Urinary bladder (tissue), 4 donors: ENCODE results near the gene RGS14. TPM values are rescaled to one million over a fixed set of nuclear protein-coding genes. Genes with fewer than 3 reads are reported as not detected.
"Not testable (repeated sequence)": the region's sequence is repeated elsewhere in the genome, so short reads cannot be mapped to it uniquely, and the experiment has no call there.

Experiments used
- DNase-seq: peaks from one replicate; pipeline ENCODE4 v3.0.0-alpha.2; 2015; ENCODE audit errors: extremely low spot score
- H3K27ac ChIP-seq: one replicate; pipeline ENCODE4 v1.5.1; 2013; ENCODE audit warnings: low read depth, mild to moderate bottlenecking, moderate library complexity
- H3K36me3 ChIP-seq: one replicate; pipeline ENCODE4 v1.6.1; 2013; ENCODE audit warnings: mild to moderate bottlenecking, moderate library complexity; ENCODE audit not compliant: insufficient read depth
- H3K4me1 ChIP-seq: one replicate; pipeline ENCODE4 v1.6.1; 2013; ENCODE audit warnings: mild to moderate bottlenecking, moderate library complexity; ENCODE audit not compliant: insufficient read depth
- H3K4me3 ChIP-seq: one replicate; pipeline ENCODE4 v1.5.1; 2013; ENCODE audit warnings: low read depth, low read length
- WGBS: extraction: QIAGEN DNeasy Blood & Tissue Kit; methylation state at CpG from one replicate; pipeline ENCODE4 v1.1.7; 2013; 5-methylcytosine and 5-hydroxymethylcytosine counted together
- polyA plus RNA-seq: library from polyadenylated mRNA; stranded (reverse); fragments of 200-250 nt; gene quantifications from one replicate; pipeline ENCODE4 v1.2.3, GENCODE V29; 2013
- total RNA-seq: library from RNA; depleted of rRNA; stranded (reverse); fragments of >200 nt; gene quantifications from one replicate; pipeline ENCODE4 v1.2.3, GENCODE V29; 2014
- donor health status: healthy with polysubstance abuse.
- donor health status: healthy.

Gene RGS14
- total and polyA plus RNA-seq, 2 donors = 4.7 to 16.4 TPM

GRCh38 chr5:177412603-177413233, 55.0 kb downstream of the RGS14 start:
- WGBS = 83% methylated on average over 8 of the region's 8 CpGs
- no peaks in the 10 kb centered on the region for H3K4me1 ChIP-seq
- no peak for DNase-seq
- no peak overlapping the region for H3K27ac ChIP-seq
- no peaks in the 10 kb centered on the region for H3K36me3 ChIP-seq
- H3K4me3 ChIP-seq = no peak overlapping the region

- H3K36me3 ChIP-seq = no peaks in the 10 kb centered on the region
- H3K4me3 ChIP-seq = no peak overlapping the region
- no peak overlapping the region for H3K27ac ChIP-seq
- no peaks in the 10 kb centered on the region for H3K4me1 ChIP-seq
- no peak for DNase-seq
- WGBS = 75% methylated on average over 3 of the region's 3 CpGs
Observed at GRCh38 chr5:177414481-177414880, 56.8 kb downstream of the RGS14 start.

DNA sequence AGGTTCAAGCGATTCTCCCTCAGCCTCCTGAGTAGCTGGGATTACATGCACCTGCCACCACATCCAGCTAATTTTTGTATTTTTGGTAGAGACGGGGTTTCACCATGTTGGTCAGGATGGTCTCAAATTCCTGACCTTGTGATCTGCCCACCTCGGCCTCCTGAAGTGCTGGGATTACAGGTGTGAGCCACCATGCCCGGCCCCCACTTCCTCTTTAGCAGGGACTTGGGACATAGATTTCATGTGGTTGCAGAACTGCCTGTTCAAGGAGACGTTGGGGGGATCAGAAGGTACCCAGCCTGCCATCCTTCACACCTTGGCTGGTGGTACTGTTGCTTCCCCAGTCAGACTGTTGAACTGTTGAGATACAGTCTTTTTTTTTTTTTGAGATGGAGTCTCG, 59.4 kb downstream of the RGS14 start:
- not testable (repeated sequence) for H3K4me3 ChIP-seq, H3K36me3 ChIP-seq, H3K27ac ChIP-seq, H3K4me1 ChIP-seq, DNase-seq
- WGBS = 87% methylated on average over 6 of the region's 6 CpGs

DNA sequence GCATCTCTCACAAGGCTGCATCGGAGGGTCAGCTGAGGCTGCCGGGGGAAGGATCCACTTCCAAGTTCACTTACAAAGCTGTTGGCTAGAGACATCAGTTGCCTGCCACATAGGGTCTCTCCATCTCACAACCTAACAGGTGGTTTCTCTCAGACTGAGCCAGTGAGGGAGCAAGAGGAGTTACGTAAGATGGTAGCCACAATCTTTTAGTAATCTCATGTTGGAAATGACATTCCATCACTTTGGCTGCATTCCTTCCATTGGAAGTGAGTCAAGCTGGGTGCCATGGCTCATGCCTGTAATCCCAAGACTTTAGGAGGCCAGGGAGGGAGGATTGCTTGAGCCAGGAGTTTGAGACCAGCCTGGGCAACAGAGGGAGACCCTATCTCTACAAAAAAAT, 61.3 kb downstream of the RGS14 start:
- 58% methylated on average over 3 of the region's 3 CpGs for WGBS
- H3K4me1 ChIP-seq = no peaks in the 10 kb centered on the region
- no peak overlapping the region for H3K27ac ChIP-seq
- H3K4me3 ChIP-seq = no peak overlapping the region
- no peak for DNase-seq
- no peaks in the 10 kb centered on the region for H3K36me3 ChIP-seq

- not testable (repeated sequence) for DNase-seq, H3K27ac ChIP-seq, H3K4me3 ChIP-seq, H3K4me1 ChIP-seq, H3K36me3 ChIP-seq
- 72% methylated on average over 7 of the region's 7 CpGs for WGBS
Observed at GRCh38 chr5:177420472-177420871, 62.7 kb downstream of the RGS14 start.

- Histone ChIP-seq H3K36me3 (no peaks in the 10 kb centered on the region), H3K4me3 (no peak overlapping the region), H3K4me1 (no peaks in the 10 kb centered on the region), H3K27ac (no peak overlapping the region)
- 70% methylated on average over 6 of the region's 6 CpGs for whole genome bisulfite sequencing
- no peak for DNase-seq
Observed at GRCh38 chr5:177421062-177421798, 63.5 kb downstream of the RGS14 start.

Other genes starting within 250 kb of the RGS14 start
- 85.7 TPM for gene NSD1, start 224.2 kb upstream of the RGS14 start, total RNA-seq
- 14.7 TPM for gene NSD1, start 224.2 kb upstream of the RGS14 start, polyA plus RNA-seq
- 9.7 TPM for gene RAB24, start 54.2 kb upstream of the RGS14 start, total RNA-seq
- gene RAB24, start 54.2 kb upstream of the RGS14 start, polyA plus RNA-seq = 50.6 TPM
- gene PRELID1, start 54.1 kb upstream of the RGS14 start, total RNA-seq = 40.8 TPM
- 122 TPM for gene PRELID1, start 54.1 kb upstream of the RGS14 start, polyA plus RNA-seq
- gene MXD3, start 46.0 kb upstream of the RGS14 start, total RNA-seq = 11.3 TPM
- gene MXD3, start 46.0 kb upstream of the RGS14 start, polyA plus RNA-seq = 4.0 TPM
- 101 TPM for gene LMAN2, start 6.3 kb upstream of the RGS14 start, total RNA-seq
- gene LMAN2, start 6.3 kb upstream of the RGS14 start, polyA plus RNA-seq = 209 TPM
- not detected for gene SLC34A1, start 26.5 kb downstream of the RGS14 start, total RNA-seq
- 0.04 TPM for gene SLC34A1, start 26.5 kb downstream of the RGS14 start, polyA plus RNA-seq
- gene PFN3, start 42.7 kb downstream of the RGS14 start, total RNA-seq = not detected
- gene PFN3, start 42.7 kb downstream of the RGS14 start, polyA plus RNA-seq = not detected
- gene F12, start 51.6 kb downstream of the RGS14 start, total RNA-seq = not detected
- 1.1 TPM for gene F12, start 51.6 kb downstream of the RGS14 start, polyA plus RNA-seq
- gene GRK6, start 68.8 kb downstream of the RGS14 start, total RNA-seq = 13.4 TPM
- 27.7 TPM for gene GRK6, start 68.8 kb downstream of the RGS14 start, polyA plus RNA-seq
- 0.58 TPM for gene PRR7, start 88.9 kb downstream of the RGS14 start, total RNA-seq
- gene PRR7, start 88.9 kb downstream of the RGS14 start, polyA plus RNA-seq = 2.4 TPM
- gene DBN1, start 115.7 kb downstream of the RGS14 start, total RNA-seq = 53.9 TPM
- gene DBN1, start 115.7 kb downstream of the RGS14 start, polyA plus RNA-seq = 96.5 TPM
- 102 TPM for gene PDLIM7, start 139.7 kb downstream of the RGS14 start, total RNA-seq
- 728 TPM for gene PDLIM7, start 139.7 kb downstream of the RGS14 start, polyA plus RNA-seq
- gene DOK3, start 151.9 kb downstream of the RGS14 start, total RNA-seq = 2.9 TPM
- 8.5 TPM for gene DOK3, start 151.9 kb downstream of the RGS14 start, polyA plus RNA-seq
- gene DDX41, start 159.0 kb downstream of the RGS14 start, total RNA-seq = 27.4 TPM
- 65.6 TPM for gene DDX41, start 159.0 kb downstream of the RGS14 start, polyA plus RNA-seq
- 22.8 TPM for gene FAM193B, start 196.6 kb downstream of the RGS14 start, total RNA-seq
- 66.7 TPM for gene FAM193B, start 196.6 kb downstream of the RGS14 start, polyA plus RNA-seq
- 50.9 TPM for gene TMED9, start 234.3 kb downstream of the RGS14 start, total RNA-seq
- gene TMED9, start 234.3 kb downstream of the RGS14 start, polyA plus RNA-seq = 136 TPM
- 14.3 TPM for gene B4GALT7, start 242.2 kb downstream of the RGS14 start, total RNA-seq
- gene B4GALT7, start 242.2 kb downstream of the RGS14 start, polyA plus RNA-seq = 29.4 TPM